Measurements from ENCODE around the gene COL28A1. TPM values are rescaled to one million over a fixed set of nuclear protein-coding genes. Genes with fewer than 3 reads are reported as not detected.
"Not testable (repeated sequence)": the region's sequence is repeated elsewhere in the genome, so short reads cannot be mapped to it uniquely, and the experiment has no call there.

Gene COL28A1
- total RNA-seq, 1 donor from 2014 or later, result 8.1 TPM

DNA sequence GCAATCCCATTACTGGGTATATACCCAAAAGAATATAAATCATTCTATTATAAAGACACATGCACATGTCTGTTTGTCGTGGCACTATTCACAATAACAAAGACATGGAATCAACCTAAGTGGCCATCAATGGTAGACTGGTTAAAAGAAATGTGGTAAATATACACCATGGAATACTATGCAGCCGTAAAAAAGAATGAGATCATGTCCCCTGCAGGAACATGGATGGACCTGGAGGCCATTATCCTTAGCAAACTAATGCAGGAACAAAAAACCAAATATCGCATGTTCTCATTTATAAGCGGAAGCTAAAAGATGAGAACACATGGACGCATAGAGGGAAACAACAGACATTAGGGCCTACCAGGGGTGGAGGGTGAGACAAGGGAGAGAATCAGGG is 25.9 kb upstream of the COL28A1 start:
- DNase-seq, result not testable (repeated sequence)

DNA sequence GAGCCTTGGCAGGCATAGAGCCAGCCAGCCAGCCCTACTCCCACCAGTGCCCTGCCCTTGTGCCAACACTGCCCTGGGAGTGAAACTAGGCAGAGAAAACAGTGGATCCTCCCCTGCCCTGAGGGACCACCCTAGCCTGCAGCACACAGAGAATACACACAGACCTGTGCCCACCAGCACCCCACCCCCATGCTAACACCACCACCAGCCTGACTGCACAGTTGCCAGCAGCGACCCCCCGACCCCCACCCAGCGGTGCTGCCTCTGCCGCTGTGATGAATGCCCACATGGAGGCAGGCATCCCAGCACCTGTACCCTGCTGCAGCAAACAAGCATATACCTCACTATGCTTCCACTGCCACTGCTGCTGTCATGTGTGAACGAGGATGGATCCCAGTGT is 21.6 kb upstream of the COL28A1 start:
- no peak for DNase-seq

DNA sequence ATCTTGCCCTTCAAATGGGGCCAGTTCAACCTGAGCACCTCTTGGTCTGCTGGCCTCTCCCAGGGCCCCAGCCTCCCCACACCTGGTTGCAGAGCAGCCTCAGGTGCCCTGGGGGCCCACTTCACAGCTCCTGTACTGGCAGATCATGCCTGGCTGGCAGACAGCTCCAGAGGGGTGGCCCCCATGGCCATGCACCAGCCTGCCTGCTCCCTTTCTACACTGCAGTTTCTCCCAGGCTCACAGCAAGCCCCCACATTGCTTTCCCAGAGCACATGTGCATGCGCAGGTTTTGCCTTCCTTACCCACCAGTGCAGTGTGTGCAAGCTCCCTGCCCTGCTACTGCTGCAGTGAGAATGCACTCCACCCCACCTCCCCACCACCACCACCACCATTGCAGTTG is 21.2 kb upstream of the COL28A1 start:
- DNase-seq, result no peak

DNA sequence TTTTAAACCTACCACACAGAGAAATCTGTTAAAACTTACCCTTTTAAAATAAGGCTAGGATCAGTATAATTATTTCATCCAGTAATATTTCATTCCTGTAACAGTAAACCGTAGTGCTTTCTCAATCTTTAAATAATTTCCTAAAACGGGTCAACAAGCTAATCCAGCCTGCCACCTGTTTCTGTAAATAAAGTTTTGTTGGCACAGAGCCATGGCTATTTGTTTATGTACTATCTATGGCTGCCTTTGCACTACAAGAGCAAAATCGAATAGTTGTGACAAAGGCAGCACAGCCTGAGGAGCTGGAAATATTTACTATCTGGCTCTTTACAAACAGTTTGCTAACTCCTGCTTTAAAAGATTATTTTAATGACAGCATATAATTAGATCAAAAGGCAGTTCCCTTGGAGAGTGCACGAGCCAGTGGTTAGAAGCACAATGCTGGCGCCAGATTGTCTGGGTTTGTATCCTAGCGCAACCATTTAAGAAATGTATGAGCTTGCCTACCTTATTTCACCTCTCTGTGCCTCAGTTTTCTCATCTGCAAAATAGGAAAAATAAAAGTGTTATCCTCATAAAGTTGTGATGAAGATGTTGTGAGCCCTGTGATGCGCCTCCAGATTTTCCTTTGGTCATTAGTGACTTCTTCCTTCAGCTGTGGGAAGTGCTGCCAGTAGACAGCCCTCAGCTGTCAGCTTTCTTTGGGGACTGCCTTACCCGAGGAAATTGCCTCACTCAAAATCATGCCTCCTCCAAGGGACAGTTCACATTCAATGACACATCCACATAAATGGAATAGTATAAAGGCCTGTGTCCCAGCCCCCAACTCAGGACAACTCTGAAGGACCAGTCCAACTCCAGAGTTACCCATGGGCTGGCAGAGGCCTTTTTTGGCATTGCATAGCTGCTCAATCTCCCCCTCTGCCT is 19.2 kb upstream of the COL28A1 start:
- DNase-seq, result peak; percentile 69

DNA sequence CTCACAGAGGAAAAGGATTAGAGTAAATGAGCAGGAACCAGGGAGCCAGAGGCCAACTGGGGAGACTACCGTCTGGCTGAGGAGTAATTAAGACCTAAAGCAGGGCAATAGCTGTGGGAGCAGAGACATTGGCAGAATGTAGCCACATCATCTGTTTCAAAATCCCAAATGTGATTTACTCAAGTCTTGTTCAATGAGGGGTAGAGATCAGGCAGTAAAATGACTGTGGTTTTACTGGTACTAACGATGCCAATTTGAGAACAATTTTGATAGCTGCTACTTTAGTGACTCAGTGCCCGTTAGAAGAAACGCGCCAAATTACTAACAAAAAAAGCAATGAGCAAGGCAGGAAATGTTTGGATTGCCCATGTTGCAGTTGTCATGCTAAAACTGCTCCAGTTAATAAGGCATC is 18.4 kb upstream of the COL28A1 start:
- DNase-seq, result no peak

DNA sequence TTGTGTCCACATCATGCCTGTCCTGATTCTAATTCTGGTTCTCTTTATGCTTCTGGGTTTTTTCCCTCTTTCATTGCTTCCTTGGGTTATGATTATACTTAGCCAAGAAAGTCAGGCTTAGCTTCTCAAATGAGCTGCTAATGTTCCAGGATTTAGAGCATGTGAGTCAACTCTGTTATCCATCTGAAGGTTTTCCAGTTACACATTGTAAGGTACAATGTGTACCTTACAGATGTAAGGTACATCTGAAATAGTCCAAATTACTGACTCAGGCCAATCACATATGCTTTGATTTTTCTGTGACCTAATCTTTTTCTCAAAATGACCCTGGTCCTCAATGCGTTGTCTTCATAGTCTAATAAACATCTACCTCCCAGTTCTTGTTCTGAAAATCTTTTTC is 17.7 kb upstream of the COL28A1 start:
- no peak for DNase-seq

DNA sequence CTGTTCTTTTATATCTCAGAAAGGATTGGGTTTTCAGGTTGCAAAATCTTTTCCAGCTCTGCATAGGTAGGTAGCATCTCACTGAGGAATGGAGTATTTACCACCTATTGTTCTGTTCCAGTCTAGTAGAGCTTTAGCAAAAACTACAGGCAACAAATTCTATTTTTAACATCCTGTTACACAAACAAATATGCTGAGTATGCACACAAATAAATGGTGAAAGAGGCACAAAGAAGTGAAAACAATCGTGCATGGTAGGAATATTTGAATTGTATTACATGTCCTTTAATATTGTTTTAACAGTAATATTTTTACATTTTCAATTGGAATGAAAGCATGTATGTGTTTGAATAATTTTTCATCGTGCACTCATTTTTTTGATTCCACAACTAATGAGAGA is 16.5 kb upstream of the COL28A1 start:
- no peak for DNase-seq

DNA sequence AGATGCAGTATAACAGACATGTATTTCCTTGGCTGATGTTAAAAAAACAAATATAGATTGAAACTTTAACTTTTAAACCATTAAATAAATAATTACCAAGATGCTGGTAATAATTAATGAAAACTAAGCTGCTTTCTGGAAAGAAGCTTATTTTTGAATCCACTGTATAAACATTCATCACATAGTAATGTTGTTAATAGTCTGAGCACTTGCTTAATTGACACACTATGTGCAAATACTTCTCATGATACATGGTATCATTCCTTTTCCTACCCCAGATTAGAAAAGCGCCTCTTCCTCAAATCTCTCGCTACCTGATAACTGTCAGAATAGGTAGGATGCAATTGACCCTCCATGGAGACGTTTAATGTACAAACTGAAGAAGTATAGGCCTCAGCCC is 15.0 kb upstream of the COL28A1 start:
- no peak for DNase-seq

DNA sequence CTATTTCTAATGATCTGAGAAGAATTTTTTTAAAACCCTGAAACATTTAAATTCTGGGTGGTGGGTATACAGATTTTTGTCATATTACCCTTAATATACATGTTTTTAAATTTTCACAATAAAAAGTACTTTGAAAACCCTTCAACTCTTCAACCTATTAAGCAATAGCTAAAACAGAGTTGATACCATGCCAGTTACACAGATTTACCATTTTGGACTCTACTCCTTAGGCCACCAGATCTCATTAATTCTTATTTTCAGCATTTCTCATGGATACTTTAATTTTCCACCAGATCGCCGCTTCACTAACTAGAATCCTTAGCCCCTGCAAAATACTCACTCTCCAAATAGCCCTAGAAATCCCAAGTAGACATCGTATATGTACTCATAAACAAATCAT is 12.7 kb upstream of the COL28A1 start:
- DNase-seq, result no peak

DNA sequence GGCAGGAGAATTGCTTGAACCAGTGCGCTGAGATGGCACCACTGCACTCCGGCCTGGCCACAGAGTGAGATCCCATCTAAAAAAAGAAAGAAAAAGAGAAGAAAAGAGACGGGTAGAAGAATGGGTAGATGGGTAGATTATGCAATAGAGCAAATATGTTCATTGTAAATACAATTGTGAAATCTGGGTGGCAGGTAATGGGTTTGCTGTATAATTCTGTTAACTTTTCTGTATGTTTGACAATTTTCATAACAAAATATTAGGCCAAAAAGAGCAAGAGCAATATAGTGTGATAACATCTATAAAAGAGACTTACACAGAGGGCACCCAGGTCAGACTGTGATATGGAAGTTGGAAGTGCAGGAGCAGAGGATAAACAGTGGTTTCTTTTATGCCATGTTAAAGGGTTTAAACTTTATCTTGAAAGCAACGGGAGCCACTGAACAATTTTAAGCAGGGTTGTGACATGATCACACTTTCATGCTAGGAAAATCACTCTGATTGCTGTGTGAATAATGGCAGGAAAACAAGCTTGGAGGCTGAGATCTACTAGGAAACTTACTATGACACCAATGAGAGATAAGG is 6.7 kb upstream of the COL28A1 start:
- no peak for DNase-seq

DNA sequence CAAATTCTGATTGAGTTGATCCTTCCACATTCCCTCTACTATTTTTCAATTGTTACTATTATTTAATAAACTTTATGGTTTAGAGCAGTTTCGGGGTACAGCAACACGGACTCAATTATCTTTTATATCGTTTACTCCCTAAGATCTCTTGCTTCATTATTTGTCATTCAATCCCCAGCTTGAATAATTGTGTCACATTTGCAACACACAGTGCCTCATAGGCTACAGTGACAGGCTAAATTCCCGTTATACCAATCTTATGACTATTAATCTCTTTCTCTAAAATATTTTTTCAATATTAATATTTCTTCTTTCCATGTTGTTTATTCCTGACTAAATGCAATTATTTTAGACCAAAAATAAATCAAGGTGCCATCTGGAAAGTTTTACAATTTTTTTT is 4.0 kb upstream of the COL28A1 start:
- no peak for DNase-seq

DNA sequence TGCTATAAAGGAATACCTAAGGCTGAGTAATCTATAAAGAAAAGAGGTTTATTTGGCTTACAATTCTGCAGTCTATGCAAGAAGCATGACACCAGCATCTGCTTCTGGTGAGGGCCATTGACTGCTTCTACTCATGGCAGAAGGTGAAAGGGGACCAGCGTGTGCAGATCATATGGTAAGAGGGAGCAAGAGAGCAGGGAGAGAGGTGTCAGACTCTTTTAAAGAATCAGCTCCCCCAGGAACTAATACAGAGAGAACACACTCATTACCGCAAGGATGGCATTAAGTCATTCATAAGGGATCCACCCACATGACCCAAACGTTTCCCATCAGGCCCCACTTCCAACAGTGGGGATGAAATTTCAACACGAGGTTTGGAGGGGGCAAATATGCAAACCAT is 3.5 kb upstream of the COL28A1 start:
- DNase-seq, result no peak

DNA sequence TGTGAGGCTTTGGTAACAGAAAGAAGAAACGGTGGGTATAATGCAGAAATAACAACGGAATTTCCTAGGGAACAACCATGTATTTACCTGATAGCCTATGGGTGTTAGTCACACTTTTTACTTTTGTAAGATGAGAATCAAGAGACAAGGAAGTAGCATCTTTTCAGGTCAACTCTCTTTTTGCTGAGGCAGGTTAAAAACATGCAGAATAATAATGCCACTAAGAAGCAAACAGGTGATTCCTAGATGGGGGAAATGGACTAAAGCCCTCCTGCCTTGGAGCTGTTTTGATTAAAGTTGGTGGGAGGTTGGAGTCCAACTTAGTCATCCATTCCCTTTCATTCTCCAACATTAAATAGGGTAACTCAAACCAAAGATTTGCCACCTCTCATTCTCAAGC is 2.0 kb upstream of the COL28A1 start:
- no peak for DNase-seq

DNA sequence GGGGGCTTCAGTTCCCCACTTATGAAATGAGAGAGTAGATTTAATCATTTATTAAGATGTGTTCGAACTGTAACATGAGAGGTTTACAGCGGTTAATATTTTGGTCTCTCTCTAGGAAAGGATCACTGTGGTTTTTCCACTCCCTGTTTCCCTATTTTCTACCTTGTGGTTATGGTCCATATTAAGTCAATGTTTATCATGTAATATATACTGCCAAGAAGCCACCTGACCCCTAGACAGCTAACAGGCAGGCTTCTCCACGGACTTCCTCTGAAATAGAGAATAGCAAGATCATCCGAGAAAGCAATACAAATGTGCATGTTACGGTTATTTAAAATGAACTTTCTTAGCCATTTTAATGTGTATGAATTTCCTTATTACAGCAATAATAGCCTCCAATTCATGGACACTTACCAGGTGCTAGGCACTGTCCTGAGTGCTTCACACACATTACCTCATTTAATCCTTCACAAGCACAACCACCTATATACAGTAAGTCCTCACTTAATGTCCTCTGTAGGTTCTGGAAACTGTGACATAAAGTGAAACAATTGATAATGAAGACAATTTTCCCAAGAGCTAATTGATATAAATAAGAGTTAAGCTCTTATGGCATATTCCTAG is 835 bp upstream of the COL28A1 start:
- no peak for DNase-seq

DNA sequence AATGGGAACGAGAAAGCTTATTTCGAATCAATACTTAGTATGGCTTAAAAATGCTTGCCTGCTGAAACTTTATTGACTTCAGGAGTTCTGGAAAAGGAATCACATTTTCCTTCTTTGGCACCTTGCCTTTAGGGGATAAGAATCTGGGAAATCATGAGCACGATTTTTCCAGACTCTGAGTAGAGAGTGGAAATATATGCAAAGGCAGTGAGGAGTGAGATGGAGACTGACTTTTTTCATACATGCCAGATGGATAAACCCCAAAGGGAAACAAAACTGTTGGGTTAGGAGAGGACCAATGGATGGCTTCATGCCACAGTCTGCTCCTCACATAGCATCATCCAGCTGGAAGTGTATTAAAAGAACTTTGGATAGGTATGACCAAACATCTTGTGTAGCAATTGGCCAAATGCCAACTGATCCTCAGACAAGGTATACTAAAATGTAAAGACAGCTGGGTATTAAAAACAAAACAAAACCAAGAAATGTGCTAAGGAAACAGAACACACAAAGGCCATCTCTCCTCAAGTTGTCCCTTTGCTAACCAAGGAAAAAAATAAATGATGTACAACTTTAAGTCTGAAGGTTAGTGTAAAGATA is 1.7 kb downstream of the COL28A1 start:
- DNase-seq, result no peak

DNA sequence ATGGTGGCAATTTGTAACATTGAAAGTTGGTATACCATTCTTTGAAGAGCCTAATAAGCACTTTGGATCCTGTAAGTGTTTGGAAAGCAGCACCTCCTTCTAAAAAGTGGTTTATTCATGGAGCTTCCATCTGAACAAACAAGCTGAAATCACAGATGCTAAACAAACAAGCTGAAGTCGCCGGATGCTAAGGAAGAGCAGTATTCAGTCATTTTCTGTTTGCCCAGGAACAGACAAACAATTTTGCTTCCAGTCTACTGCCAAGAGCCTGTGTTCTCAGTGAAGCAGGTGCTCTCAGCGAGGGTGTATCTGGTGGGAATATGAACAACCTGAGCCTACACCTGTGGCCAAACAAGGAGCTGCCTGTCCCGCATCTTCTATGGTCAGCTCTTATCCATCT is 6.3 kb downstream of the COL28A1 start:
- no peak for DNase-seq

DNA sequence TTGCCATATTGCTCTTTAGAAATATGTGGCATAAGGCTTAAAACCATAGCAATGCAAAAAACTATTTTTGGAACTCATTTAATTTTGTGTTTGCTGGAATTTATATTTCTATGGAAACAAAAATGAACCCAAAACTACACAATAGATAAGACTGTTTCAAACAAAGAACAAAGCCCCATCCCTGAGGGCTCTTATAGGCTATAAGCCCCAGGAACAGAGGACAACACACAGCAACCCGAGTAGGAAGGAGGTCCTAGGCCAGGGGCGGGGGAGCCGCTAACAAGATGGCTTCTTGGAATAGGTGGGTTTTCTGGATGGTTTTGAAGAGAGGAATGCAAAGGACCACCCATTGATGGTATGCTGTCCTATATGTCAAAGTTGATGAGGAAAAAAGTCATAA is 8.6 kb downstream of the COL28A1 start:
- DNase-seq, result no peak

DNA sequence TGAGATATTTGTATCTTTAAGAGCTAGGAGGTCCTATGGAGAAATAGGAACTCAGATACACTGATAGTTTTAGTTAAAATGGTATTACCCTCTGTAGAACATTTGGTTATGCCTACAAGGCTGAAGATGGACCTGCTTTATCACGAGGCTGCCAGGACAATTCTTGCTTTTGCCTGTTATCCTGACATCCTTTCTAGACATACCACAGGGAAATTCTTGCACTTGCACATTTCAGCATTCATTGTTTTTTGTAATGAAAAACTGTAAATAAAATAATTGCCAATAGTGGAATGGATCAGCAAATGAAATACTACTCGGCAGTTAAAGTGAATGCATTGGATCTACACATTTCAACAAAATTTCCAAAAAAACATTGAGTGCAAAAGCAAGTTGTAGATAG is 9.7 kb downstream of the COL28A1 start:
- DNase-seq, result no peak

DNA sequence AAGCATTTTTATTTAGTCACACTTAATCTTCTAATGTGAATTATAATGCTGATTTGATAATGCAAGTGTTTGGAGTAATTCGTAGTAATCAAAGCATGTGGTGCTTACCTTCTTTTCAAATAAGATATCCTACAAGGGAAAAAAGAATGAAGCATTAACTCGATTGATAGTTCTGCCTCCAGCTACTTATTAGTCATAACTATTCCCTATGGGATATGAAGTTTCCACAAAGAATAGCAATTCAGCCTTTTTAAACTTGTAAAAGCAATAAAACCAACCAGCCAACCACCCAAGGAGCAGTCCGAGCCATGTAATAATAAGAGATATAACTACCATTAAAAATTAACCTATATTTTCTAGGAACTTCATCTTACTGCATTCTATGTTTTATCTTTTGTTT is 11.6 kb downstream of the COL28A1 start:
- DNase-seq, result no peak

DNA sequence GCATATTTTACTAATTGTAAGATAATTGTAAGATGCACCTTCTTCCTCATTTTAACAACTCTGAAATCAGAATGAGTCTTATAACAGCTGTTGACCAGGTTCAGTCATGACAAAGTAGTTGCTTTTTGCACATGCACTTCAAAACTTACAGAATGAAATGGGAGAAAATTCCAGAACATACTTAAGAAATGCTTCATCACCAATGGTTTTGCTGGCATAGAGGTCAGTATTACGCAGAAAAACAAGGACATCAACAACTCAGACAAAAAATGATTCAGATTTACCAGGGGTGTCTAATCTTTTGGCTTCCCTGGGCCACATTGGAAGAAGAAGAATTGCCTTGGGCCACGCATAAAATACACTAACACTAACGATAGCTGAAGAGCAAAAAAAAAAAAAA is 13.3 kb downstream of the COL28A1 start:
- DNase-seq, result no peak

DNA sequence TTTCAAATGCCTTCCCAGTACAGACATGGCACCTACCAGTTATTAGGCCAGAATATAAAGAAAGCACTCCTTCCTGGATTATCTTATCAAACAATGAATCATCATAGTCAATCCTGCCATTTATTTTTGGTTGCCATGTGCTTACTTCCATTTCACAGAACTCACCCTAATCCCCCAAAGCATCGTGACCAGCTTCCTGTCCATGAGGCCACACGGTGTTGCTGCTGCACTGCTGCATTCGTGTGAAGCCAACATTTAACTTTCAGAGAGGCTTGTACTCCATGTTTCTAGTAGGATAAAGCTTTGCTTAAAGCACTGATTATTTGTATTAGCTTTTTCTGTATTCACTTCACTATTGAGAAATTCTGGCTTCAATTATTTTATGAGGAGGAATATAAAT is 14.4 kb downstream of the COL28A1 start:
- DNase-seq, result no peak

DNA sequence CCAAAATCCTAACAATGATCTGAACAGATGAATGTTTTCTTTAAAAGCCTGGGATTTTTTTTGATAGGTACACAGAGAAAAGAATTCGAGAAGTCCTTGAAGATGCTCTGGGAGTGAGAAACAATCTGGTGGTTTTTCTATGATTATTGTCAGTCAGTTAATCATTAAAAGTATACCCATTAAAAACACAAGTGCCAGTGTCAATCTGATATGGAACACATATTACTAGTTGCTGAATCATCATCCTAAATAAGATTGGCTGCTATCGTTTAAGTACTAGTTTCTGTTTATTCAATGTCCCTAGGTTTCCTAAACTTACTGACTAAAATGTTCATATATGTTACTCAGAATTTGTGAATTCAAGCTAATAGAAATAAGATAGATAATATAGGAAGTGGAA is 16.1 kb downstream of the COL28A1 start:
- no peak for DNase-seq

DNA sequence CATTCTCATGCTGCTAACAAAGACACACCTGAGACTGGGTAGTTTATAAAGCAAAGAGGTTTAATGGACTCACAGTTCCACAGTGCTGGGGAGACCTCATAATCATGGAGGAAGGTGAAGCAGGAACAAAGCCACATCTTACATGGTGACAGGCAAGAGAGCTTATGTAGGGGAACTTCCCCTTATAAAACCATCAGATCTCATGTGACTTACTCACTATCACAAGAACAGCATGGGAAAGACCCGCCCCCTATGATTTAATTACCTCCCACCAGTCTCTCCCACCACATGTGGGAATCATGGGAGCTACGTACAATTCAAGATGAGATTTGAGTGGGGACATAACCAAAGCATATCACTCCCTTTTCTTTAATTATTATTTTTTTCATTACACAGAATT is 16.6 kb downstream of the COL28A1 start:
- DNase-seq, result no peak

Data from tongue (tissue), 2 donors.